Testis (tissue), 2 donors: Measurements from ENCODE around the gene PXN.

ENCODE experiments used
- CTCF ChIP-seq, 3 experiments: fragments of 450-650 bp in 2 of 3; fragments of 200-600 bp in 1 of 3; sonication (generic) in 1 of 3; IDR thresholded peaks; one replicate each; pipeline ENCODE4 v1.5.1; 2016 to 2019; ENCODE audit warnings: antibody characterized with exemption in 3 of 3, mild to moderate bottlenecking in 2 of 3, moderate library complexity in 1 of 3
- POLR2A ChIP-seq: fragments of 450-650 bp; IDR thresholded peaks from one replicate; pipeline ENCODE4 v1.6.1; 2017; ENCODE audit warnings: antibody characterized with exemption, mild to moderate bottlenecking, moderate library complexity

DNA sequence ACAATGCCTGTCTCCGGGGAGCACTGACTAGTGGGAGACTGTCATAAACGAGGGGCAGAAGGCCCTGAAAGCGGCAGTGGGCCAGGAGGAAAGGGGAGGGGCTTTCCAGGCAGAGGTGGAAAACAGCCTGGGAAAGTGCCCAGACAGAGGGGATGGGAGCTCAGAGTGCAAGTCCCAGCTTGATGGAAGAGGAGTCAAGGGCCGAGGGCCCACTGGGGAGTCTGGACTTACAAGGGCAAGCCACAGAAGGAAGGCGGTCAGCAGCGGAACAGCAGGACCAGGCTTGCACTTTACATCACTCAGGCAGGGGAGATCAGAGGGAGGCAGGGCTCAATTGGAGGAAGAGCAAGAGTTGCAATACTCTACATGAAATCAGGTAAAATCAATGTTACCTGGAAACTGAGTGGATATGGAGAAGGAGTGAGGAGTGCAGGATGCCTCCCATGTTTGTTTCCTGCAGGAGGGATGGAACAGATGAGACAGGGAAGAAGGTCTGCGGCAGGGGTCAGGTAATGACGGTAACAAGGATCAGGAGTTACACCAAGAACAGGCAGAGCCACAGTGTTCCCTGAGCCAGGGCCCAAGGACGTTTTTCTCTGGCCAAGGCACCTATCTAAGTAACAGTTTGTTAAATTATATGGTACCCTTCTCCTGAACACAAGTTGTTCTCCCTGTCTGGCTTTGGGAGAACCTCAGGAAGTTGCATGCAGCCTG lies 23.8 kb downstream of the PXN start:
- TF ChIP-seq CTCF (IDR thresholded peaks at IDR 0.05) = no peak
- no peak for TF ChIP-seq POLR2A
